Esophagus muscularis mucosa (tissue), 4 donors: ENCODE data around the gene NPHP4. TPM values are rescaled to one million over a fixed set of nuclear protein-coding genes. Genes with fewer than 3 reads are reported as not detected.

Source experiments
- DNase-seq: peaks from one replicate; pipeline ENCODE4 v3.0.0-alpha.2; 2017; ENCODE audit errors: extremely low spot score
- H3K27ac ChIP-seq, 4 donors: fragments of 200-600 bp; sonication (generic); replicated peaks in 1 of 4; 1 replicate in 3 of 4; 2 replicates in 1 of 4; pipeline ENCODE4 v1.5.1; 2016 to 2019; ENCODE audit warnings: mild to moderate bottlenecking in 1 of 4
- H3K27me3 ChIP-seq, 4 donors: fragments of 200-600 bp; sonication (generic); one replicate each; pipeline versions ENCODE4 v1.5.1 to v1.6.0; 2016 to 2019
- H3K36me3 ChIP-seq, 4 donors: fragments of 200-600 bp; sonication (generic); one replicate each; pipeline ENCODE4 v1.5.1; 2016 to 2019
- H3K4me1 ChIP-seq, 4 donors: fragments of 200-600 bp; sonication (generic); one replicate each; pipeline ENCODE4 v1.5.1; 2016 to 2019
- H3K4me3 ChIP-seq, 4 donors: fragments of 200-600 bp; sonication (generic); 1 replicate in 2 of 4; 2 replicates in 2 of 4; pipeline ENCODE4 v1.5.1; 2016 to 2019; ENCODE audit warnings: mild to moderate bottlenecking in 4 of 4, moderate library complexity in 1 of 4
- H3K9me3 ChIP-seq, 4 donors: fragments of 200-600 bp; sonication (generic); 1 replicate in 3 of 4; 2 replicates in 1 of 4; pipeline ENCODE4 v1.5.1; 2016 to 2019
- CTCF ChIP-seq, 3 experiments: fragments of 200-600 bp in 2 of 3; fragments of 450-650 bp in 1 of 3; sonication (generic) in 2 of 3; IDR thresholded peaks; one replicate each; pipeline ENCODE4 v1.5.1; 2017 to 2019; ENCODE audit warnings: antibody characterized with exemption in 3 of 3, mild to moderate bottlenecking in 2 of 3, moderate library complexity in 1 of 3
- EP300 ChIP-seq: sonication (generic); formaldehyde crosslinking; IDR thresholded peaks from one replicate; pipeline ENCODE4 v1.6.1; 2017; ENCODE audit warnings: antibody characterized with exemption
- POLR2A ChIP-seq: fragments of 450-650 bp; IDR thresholded peaks from one replicate; pipeline ENCODE4 v1.6.1; 2017; ENCODE audit warnings: antibody characterized with exemption, moderate library complexity, mild to moderate bottlenecking, low read depth
- POLR2AphosphoS5 ChIP-seq, 2 donors: sonication (generic); formaldehyde crosslinking; IDR thresholded peaks; one replicate each; pipeline ENCODE4 v1.6.1; 2017; ENCODE audit warnings: antibody characterized with exemption in 2 of 2
- WGBS: methylation state at CpG from one replicate; pipeline ENCODE4 v1.1.5; 2018; 5-methylcytosine and 5-hydroxymethylcytosine counted together
- intact Hi-C: fragments of 100-400 bp; cut with DNase I; formaldehyde crosslinking; loops from one replicate; pipeline ENCODE4 v1.15.1; 2023
- total RNA-seq, 4 donors: library from RNA; depleted of rRNA; stranded (reverse); fragments of >200 nt; gene quantifications; one replicate each; pipeline versions ENCODE4 v1.1.0 to v1.2.1, GENCODE V29; 2016

Gene NPHP4
- total RNA-seq, 4 donors from 2014 or later, result 6.5 to 9.1 (median 8.0) TPM

GRCh38 chr1:5989731-5990271 lies 2.4 kb downstream of the NPHP4 start:
- no peak for DNase-seq
- Histone ChIP-seq H3K4me1 (peaks cover 15 to 43% (median 25%) of the 10 kb centered on the region in 4 donors), H3K27me3 (no peaks in the 10 kb centered on the region), H3K36me3 (peaks cover 0 to 10% (median 7%) of the 10 kb centered on the region in 4 donors), H3K27ac (no peak overlapping the region), H3K9me3 (no peaks in the 10 kb centered on the region), H3K4me3 (no peak overlapping the region)
- TF ChIP-seq CTCF (IDR thresholded peaks at IDR 0.05), result no peak
- TF ChIP-seq POLR2AphosphoS5 (IDR thresholded peaks at IDR 0.05), result no peak
- TF ChIP-seq POLR2A, result no peak
- TF ChIP-seq EP300, result no peak
- WGBS, result 93% methylated on average over 11 of the region's 18 CpGs
- intact Hi-C loops, result loop anchor here (10.0 kb wide), 1 partner anchor 205 kb away; the partner anchor contains the start of gene RPL22

GRCh38 chr1:5989286-5989605 lies 3.0 kb downstream of the NPHP4 start:
- Histone ChIP-seq H3K27me3 (no peaks in the 10 kb centered on the region), H3K4me1 (peaks cover 15 to 38% (median 23%) of the 10 kb centered on the region in 4 donors), H3K27ac (no peak overlapping the region), H3K9me3 (no peaks in the 10 kb centered on the region), H3K36me3 (peaks cover 0 to 14% (median 9%) of the 10 kb centered on the region in 4 donors), H3K4me3 (no peak overlapping the region)
- 97% methylated on average over 3 of the region's 5 CpGs for WGBS
- TF ChIP-seq EP300 (no peak), POLR2A (no peak), CTCF (IDR thresholded peaks at IDR 0.05) (no peak), POLR2AphosphoS5 (IDR thresholded peaks at IDR 0.05) (no peak)
- intact Hi-C loops, result no loop called here
- no peak for DNase-seq

GRCh38 chr1:5988596-5989285 lies 3.5 kb downstream of the NPHP4 start:
- H3K4me1 ChIP-seq, result peaks cover 14 to 33% (median 21%) of the 10 kb centered on the region in 4 donors
- no peaks in the 10 kb centered on the region for H3K27me3 ChIP-seq
- TF ChIP-seq POLR2AphosphoS5 (IDR thresholded peaks at IDR 0.05) (no peak), CTCF (IDR thresholded peaks at IDR 0.05) (no peak), POLR2A (no peak), EP300 (no peak)
- no peak overlapping the region for H3K4me3 ChIP-seq
- intact Hi-C loops, result no loop called here
- peaks cover 0 to 19% (median 11%) of the 10 kb centered on the region in 4 donors for H3K36me3 ChIP-seq
- no peak for DNase-seq
- no peak overlapping the region for H3K27ac ChIP-seq
- 93% methylated on average over 4 of the region's 14 CpGs for WGBS
- no peaks in the 10 kb centered on the region for H3K9me3 ChIP-seq

GRCh38 chr1:5986018-5986417 lies 6.2 kb downstream of the NPHP4 start:
- Histone ChIP-seq H3K36me3 (peaks cover 0 to 26% (median 17%) of the 10 kb centered on the region in 4 donors), H3K4me1 (peaks cover 2 to 16% (median 6%) of the 10 kb centered on the region in 4 donors), H3K4me3 (no peak overlapping the region), H3K27ac (no peak overlapping the region), H3K27me3 (no peaks in the 10 kb centered on the region), H3K9me3 (no peaks in the 10 kb centered on the region)
- DNase-seq, result no peak
- intact Hi-C loops, result no loop called here
- TF ChIP-seq POLR2AphosphoS5 (IDR thresholded peaks at IDR 0.05) (no peak), CTCF (IDR thresholded peaks at IDR 0.05) (no peak), EP300 (no peak), POLR2A (no peak)
- WGBS, result 93% methylated on average over 13 of the region's 13 CpGs
